Neutrophil (primary cell): Measurements from ENCODE around the gene EPPIN.

Experiments
- H3K27ac ChIP-seq: fragments of 200-600 bp; sonication (generic); 2 replicates; pipeline ENCODE4 v1.5.1; 2016; ENCODE audit warnings: mild to moderate bottlenecking, moderate library complexity
- H3K27me3 ChIP-seq: fragments of 200-600 bp; sonication (generic); 2 replicates; pipeline ENCODE4 v1.6.0; 2016; ENCODE audit warnings: mild to moderate bottlenecking
- H3K36me3 ChIP-seq: fragments of 200-600 bp; sonication (generic); 2 replicates; pipeline ENCODE4 v1.5.1; 2017
- H3K4me1 ChIP-seq, 2 experiments: fragments of 200-600 bp in 1 of 2; sonication (generic) in 1 of 2; 1 replicate in 1 of 2; 2 replicates in 1 of 2; pipeline versions ENCODE4 v1.5.1 to v1.6.1; 2013 to 2016; ENCODE audit warnings: low read depth in 1 of 2, low read length in 1 of 2, mild to moderate bottlenecking in 1 of 2, moderate library complexity in 1 of 2; ENCODE audit not compliant: control insufficient read depth in 1 of 2, insufficient read depth in 1 of 2
- H3K4me3 ChIP-seq, 2 experiments: fragments of 200-600 bp in 1 of 2; sonication (generic) in 1 of 2; 1 replicate in 1 of 2; 2 replicates in 1 of 2; pipeline ENCODE4 v1.5.1; 2013 to 2016; ENCODE audit warnings: low read depth in 1 of 2, low read length in 1 of 2, mild to moderate bottlenecking in 1 of 2, moderate library complexity in 1 of 2
- H3K9me3 ChIP-seq: fragments of 200-600 bp; sonication (generic); 2 replicates; pipeline ENCODE4 v1.5.1; 2016
- TF ChIP-seq, protein P1 (sequence below): fragments of 200-600 bp; sonication (generic); IDR thresholded peaks from 2 replicates; pipeline ENCODE4 v1.5.1; 2016; ENCODE audit warnings: antibody characterized with exemption

Gene EPPIN

DNA sequence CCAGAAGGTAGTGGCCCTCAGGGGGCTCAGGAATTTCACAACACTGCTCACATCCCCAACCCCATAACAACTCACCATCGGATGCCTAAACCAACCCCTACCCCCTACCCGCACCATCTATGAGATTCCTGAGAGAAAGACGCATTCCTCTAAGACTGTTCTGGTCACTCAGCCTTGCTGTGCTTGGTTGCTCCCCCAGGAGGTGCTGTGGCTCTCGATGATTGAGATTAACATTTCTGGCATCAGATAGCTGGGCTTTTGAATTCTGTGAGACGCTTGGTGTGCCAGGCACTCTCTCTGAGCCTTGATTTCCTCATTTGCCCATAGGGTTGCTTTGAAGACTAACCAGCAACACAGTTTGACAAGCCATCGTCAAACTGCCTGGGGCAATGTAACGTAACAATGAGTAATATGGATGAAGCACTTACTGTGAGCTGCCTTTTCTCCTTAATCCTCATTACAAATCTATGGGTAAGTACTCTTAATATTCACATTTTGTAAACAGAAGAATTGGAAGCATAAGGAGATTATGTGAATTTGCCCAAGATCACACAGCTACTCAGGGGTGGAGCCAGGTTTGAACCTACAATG lies 8.9 kb downstream of the EPPIN start:
- H3K4me3 ChIP-seq = no peak overlapping the region
- no peaks in the 10 kb centered on the region for H3K4me1 ChIP-seq
- no peak overlapping the region for H3K27ac ChIP-seq
- TF ChIP-seq, protein P1, sequence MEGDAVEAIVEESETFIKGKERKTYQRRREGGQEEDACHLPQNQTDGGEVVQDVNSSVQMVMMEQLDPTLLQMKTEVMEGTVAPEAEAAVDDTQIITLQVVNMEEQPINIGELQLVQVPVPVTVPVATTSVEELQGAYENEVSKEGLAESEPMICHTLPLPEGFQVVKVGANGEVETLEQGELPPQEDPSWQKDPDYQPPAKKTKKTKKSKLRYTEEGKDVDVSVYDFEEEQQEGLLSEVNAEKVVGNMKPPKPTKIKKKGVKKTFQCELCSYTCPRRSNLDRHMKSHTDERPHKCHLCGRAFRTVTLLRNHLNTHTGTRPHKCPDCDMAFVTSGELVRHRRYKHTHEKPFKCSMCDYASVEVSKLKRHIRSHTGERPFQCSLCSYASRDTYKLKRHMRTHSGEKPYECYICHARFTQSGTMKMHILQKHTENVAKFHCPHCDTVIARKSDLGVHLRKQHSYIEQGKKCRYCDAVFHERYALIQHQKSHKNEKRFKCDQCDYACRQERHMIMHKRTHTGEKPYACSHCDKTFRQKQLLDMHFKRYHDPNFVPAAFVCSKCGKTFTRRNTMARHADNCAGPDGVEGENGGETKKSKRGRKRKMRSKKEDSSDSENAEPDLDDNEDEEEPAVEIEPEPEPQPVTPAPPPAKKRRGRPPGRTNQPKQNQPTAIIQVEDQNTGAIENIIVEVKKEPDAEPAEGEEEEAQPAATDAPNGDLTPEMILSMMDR = no peak
- H3K9me3 ChIP-seq = no peaks in the 10 kb centered on the region
- no peaks in the 10 kb centered on the region for H3K36me3 ChIP-seq
- peaks cover 77% of the 10 kb centered on the region for H3K27me3 ChIP-seq

DNA sequence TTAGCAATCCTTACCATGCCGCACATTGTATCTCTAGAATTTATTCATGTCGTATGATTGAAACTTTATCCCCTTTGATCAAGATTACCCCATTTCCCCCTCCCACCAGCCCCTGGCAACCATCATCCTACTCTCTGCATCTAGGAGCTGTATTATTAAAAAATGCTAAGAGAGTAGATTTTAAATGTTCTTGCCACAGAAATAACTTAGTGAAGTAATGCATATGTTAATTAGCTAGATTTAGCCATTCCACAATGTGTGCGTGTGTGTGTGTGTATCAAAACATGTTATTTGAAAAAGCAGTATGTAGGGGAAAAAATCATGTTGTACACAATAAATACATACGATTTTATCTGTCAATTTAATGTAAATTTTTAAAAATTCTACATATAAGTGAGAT lies 19.9 kb downstream of the EPPIN start:
- no peak overlapping the region for H3K4me3 ChIP-seq
- H3K27ac ChIP-seq = no peak overlapping the region
- no peaks in the 10 kb centered on the region for H3K4me1 ChIP-seq
- TF ChIP-seq, protein P1 = no peak
- peaks cover 62% of the 10 kb centered on the region for H3K27me3 ChIP-seq
- H3K9me3 ChIP-seq = no peaks in the 10 kb centered on the region
- H3K36me3 ChIP-seq = no peaks in the 10 kb centered on the region

DNA sequence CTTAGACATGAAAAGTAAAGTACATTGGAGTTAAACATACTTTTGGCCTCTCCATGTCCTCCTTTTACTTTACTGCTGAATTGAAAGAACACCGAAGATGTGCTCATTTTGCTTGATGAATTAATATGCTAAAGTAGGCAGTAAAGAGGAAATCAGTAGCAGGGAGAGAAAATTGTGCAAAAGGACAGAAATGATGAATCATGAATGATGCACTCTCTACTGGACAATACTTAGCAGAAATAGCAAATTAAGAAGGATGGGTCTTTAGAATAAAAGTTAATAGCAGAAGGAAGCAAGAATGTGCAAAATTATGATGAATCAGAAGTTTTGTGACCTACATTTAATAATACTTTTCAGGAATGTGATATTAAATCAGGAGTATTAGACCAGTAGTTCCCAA lies 23.4 kb downstream of the EPPIN start:
- no peaks in the 10 kb centered on the region for H3K9me3 ChIP-seq
- H3K4me3 ChIP-seq = no peak overlapping the region
- TF ChIP-seq, protein P1 = no peak
- no peaks in the 10 kb centered on the region for H3K36me3 ChIP-seq
- H3K27ac ChIP-seq = no peak overlapping the region
- H3K27me3 ChIP-seq = peaks cover 54% of the 10 kb centered on the region
- no peaks in the 10 kb centered on the region for H3K4me1 ChIP-seq

DNA sequence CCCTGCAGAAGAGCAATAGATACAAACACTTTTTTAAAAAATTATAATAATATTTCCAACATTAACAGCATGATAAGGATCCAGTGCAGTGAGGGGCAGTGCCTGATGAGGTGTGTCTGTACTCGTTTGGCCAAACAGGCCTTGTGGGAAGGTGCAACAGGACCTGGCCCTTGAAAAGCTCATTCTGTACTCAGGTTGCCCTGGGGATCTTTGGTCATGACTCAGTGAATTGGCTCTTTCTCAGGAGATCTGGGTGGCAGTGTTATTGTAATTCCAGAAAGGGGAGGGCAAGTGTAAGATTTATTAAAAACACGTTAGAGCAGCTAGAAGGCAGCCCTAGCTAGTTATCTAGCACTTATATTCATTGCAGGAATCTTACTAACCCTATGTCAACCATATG lies 28.9 kb downstream of the EPPIN start:
- no peaks in the 10 kb centered on the region for H3K9me3 ChIP-seq
- H3K27me3 ChIP-seq = peaks cover 59% of the 10 kb centered on the region
- no peaks in the 10 kb centered on the region for H3K4me1 ChIP-seq
- no peaks in the 10 kb centered on the region for H3K36me3 ChIP-seq
- H3K27ac ChIP-seq = no peak overlapping the region
- H3K4me3 ChIP-seq = no peak overlapping the region
- TF ChIP-seq, protein P1 = no peak

- H3K36me3 ChIP-seq = no peaks in the 10 kb centered on the region
- no peaks in the 10 kb centered on the region for H3K9me3 ChIP-seq
- TF ChIP-seq, protein P1 = no peak
- H3K27ac ChIP-seq = no peak within 1 kb of the TSS
- H3K27me3 ChIP-seq = peaks cover 64% of the 10 kb centered on the region
- no peaks in the 10 kb centered on the region for H3K4me1 ChIP-seq
- no peak within 1 kb of the TSS for H3K4me3 ChIP-seq
These were observed 31.9 kb downstream of the EPPIN start, which contains the start of gene SPINT3 for GRCh38 chr20:45515147-45515913. Gene SPINT3, minus strand, starts transcription at chr20:45515622. Its CDS starts 14 bp downstream, at chr20:45515608.
